ENCODE results near the gene STIM2.

GRCh38 chr4:26953770-26954423, 93.3 kb downstream of the STIM2 start:
- TF ChIP-seq CTCF (IDR thresholded peaks at IDR 0.05): no peak
- no peak for TF ChIP-seq EZH2 (IDR thresholded peaks at IDR 0.05; ENCODE audit: borderline replicate concordance, insufficient read depth, low read depth, low read length, poor library complexity, severe bottlenecking)

All from B cell (primary cell).